ENCODE measurements around the gene CDH13. TPM values are rescaled to one million over a fixed set of nuclear protein-coding genes. Genes with fewer than 3 reads are reported as not detected.

CDH13 gene
- total and polyA plus RNA-seq, 10 of the 15 experiments (the other 5 are each of a cell fraction or from before 2014, with no cell fraction given) = under 0.01 to 0.05 TPM; not detected in 8

DNA sequence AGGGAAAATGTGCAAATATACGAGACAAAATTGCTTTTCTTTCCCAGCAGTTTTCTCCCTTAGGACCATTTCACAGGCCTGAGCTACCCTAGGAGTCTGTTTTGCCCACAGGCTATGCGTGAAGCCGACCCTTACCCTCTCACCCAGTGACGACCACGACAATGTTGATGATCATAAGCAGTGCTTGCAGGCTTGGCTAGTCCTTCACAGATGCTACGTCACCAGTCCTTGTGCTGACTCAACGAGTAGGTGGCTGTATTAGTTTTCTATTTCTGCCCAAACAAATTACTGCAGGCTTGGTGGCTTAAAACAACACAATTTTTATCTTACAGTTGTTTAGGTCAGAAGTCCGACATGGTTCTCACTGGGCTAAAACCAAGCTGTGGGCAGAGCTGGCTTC, 606.4 kb downstream of the CDH13 start (continued):
- TF ChIP-seq, protein P1, sequence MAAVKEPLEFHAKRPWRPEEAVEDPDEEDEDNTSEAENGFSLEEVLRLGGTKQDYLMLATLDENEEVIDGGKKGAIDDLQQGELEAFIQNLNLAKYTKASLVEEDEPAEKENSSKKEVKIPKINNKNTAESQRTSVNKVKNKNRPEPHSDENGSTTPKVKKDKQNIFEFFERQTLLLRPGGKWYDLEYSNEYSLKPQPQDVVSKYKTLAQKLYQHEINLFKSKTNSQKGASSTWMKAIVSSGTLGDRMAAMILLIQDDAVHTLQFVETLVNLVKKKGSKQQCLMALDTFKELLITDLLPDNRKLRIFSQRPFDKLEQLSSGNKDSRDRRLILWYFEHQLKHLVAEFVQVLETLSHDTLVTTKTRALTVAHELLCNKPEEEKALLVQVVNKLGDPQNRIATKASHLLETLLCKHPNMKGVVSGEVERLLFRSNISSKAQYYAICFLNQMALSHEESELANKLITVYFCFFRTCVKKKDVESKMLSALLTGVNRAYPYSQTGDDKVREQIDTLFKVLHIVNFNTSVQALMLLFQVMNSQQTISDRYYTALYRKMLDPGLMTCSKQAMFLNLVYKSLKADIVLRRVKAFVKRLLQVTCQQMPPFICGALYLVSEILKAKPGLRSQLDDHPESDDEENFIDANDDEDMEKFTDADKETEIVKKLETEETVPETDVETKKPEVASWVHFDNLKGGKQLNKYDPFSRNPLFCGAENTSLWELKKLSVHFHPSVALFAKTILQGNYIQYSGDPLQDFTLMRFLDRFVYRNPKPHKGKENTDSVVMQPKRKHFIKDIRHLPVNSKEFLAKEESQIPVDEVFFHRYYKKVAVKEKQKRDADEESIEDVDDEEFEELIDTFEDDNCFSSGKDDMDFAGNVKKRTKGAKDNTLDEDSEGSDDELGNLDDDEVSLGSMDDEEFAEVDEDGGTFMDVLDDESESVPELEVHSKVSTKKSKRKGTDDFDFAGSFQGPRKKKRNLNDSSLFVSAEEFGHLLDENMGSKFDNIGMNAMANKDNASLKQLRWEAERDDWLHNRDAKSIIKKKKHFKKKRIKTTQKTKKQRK (IDR thresholded peaks at IDR 0.05; ENCODE audit: low read depth, low read length) = no peak
- no peak for TF ChIP-seq RUNX3 (IDR thresholded peaks at IDR 0.05; ENCODE audit: low read length)
- no peak for TF ChIP-seq SUZ12 (IDR thresholded peaks at IDR 0.05; ENCODE audit: unreplicated experiment)
- TF ChIP-seq SP1 (IDR thresholded peaks at IDR 0.05; ENCODE audit: low read depth, low read length) = no peak
- no peak for TF ChIP-seq LARP7 (IDR thresholded peaks at IDR 0.05)
- TF ChIP-seq RAD51 (IDR thresholded peaks at IDR 0.05) = no peak
- no peak for TF ChIP-seq EGR1 (IDR thresholded peaks at IDR 0.05; ENCODE audit: borderline replicate concordance in 1 of 2, low read depth in 2 of 2, low read length in 2 of 2)
- TF ChIP-seq WRNIP1 (IDR thresholded peaks at IDR 0.05; ENCODE audit: borderline replicate concordance, low read depth, low read length) = no peak
- TF ChIP-seq, protein P2, sequence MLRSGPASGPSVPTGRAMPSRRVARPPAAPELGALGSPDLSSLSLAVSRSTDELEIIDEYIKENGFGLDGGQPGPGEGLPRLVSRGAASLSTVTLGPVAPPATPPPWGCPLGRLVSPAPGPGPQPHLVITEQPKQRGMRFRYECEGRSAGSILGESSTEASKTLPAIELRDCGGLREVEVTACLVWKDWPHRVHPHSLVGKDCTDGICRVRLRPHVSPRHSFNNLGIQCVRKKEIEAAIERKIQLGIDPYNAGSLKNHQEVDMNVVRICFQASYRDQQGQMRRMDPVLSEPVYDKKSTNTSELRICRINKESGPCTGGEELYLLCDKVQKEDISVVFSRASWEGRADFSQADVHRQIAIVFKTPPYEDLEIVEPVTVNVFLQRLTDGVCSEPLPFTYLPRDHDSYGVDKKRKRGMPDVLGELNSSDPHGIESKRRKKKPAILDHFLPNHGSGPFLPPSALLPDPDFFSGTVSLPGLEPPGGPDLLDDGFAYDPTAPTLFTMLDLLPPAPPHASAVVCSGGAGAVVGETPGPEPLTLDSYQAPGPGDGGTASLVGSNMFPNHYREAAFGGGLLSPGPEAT (IDR thresholded peaks at IDR 0.05; ENCODE audit: low read depth) = no peak
